HT1080 (cell line): ENCODE data around the gene CAVIN2. TPM values are rescaled to one million over a fixed set of nuclear protein-coding genes. Genes with fewer than 3 reads are reported as not detected.

Source experiments
- DNase-seq: peaks from one replicate; pipeline ENCODE4 v3.0.0-alpha.2; 2015; ENCODE audit warnings: low read depth
- total RNA-seq: library from RNA; depleted of rRNA; stranded (reverse); fragments of >200 nt; shearing (Covaris generic); gene quantifications from 2 replicates; pipeline ENCODE4 v1.2.3, GENCODE V29; 2014

Gene CAVIN2
- total RNA-seq, 1 experiment from 2014 or later, result not detected

DNA sequence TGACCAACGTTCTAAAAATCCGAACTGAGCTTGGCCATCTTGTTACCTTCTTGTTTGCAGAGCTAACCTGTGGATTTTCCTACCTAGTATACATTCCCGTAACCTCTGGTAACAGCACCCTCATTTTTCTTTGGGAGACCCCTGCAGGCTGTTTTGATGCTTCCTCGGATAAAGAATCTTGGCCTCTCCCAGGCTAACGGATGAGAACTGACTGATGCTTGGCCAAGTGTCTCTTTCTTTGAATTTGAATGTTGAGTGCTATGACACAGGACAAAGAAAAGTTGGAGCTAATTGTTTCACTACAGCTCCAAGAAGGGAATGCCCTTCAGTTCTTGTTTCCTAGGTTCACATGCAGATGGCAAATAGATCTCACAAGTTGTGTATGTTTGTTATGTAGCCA, 19.3 kb upstream of the CAVIN2 start:
- no peak for DNase-seq

DNA sequence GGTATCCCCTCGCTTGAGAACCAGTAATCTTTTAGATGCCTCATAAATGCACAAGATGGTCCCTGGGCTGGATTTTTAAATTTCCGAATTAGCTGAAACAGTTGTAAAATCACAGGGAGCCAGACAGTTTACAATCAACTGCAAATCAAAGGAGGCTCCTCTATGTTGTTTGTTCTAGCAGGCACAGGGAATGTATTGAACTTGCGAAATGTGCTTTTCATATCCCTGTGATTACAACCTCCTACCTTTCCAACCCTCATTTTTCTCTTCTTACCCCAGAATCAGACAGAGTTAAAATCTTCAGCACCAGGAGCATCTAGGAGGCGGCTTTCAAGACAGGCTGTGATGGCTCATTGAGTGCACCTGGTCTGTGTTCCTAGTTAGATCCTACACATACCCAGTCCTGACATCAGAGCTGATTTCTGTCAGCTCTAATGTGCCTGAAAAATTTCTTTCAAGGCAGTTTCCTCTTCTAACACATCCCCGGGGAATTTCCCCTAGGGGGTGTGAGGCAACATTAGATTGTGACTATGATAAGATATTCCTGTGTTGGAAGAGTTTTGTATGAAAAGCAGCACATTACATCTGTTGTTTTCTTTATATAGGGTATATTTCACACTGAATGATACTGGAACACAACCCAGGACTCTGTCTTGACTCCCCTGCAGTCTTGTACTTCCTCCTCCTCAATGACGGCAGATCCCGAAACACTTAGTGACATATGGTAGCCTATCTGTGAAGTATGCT, 17.9 kb upstream of the CAVIN2 start:
- no peak for DNase-seq

DNA sequence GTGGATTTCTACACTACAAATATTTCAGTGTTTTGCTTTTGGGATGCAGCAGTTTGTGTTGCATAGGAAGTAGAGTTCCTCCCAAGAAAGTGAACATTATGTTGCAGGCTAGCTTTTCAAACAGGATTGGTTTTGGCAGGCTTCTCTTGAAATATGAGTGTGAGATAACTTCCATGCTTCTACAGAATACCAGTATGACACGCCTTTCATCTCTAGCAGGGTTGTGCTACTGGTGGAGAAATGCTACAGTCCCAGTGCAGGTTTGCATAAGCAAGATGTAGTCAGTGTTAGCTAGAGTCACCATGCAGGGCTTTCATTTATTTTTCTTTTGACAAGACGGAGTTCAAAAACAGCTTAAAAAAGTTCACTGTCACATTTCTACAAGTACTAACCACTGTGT, 17.1 kb upstream of the CAVIN2 start:
- no peak for DNase-seq

DNA sequence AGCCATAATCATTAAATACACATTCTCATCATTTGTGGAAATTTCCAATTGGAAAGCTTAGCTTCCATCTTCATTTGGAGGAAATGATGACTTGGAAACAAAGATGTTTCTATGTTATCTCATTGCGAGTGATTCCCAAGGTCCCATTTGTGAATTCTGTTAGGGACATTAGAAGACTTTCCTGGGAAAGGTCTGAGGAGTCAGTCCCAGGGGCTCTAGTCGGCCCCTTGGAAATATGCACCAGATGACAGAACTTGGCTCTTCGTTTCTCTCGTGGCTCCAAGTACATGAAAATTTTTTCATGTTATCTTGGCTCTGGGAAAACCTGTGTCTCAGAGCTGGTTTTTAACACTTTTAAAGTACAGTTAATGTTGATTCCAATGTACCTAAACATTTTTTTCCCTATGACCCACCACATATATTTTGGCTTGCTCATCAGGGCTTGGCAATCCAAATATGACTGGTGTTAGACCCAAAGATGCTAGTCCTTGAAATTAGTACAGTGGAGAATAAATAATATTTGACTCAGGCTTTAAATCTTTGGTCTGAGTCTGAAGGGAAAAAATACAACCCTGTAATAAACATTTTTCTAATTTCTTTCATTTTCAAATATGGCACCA, 15.4 kb upstream of the CAVIN2 start:
- peak; percentile 45 for DNase-seq

DNA sequence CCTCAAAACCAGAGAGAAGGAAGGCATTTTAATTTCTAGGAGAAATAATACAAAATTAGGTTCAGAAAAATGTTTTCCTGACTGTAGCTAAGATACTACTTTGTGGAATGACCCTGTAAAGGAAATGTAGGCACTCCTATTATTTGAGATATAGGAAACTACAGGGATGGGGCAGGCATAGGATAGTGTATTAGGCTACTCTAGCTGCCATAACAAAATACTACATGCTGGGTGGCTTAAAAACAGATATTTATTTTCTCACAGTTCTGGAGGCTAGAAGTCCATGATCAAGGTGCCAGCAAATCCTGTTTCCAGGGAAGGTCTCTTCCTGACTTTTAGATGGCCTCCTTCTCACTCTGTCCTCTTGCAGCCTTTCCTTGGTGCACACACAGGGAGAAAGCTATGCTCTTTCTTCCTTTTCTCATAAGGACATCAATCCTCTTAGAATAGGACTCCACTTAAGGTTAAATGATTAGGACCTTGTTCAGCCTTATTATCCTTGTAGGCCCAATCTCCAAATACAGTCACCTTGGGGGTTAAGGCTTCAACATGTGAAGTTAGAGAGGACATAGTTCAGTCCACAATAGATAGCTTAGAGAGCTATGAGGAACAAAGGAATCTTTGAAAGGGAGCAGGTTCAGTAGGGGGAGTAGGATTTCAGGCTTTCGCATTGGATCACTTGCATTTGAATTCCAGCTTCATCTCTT, 14.0 kb upstream of the CAVIN2 start:
- DNase-seq, result no peak

DNA sequence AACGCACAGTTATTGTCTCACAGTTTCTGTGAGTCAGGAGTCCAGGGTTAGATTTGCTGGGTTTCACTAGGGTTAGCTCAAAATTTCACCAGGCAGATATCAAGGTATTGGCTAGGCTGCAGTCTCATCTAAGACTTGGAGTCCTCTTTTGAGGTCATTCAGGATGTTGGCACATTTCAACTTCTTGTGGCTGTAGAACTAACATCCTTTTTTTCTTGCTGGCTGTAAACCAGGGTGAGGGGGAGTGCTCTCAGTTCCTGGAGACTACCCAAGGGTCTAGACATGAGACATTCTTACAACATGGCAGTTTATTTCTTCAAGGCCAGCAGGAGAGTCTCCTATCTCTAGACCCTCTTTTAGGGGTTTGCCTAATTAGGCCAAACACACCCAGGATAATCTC, 12.8 kb upstream of the CAVIN2 start:
- DNase-seq, result no peak

DNA sequence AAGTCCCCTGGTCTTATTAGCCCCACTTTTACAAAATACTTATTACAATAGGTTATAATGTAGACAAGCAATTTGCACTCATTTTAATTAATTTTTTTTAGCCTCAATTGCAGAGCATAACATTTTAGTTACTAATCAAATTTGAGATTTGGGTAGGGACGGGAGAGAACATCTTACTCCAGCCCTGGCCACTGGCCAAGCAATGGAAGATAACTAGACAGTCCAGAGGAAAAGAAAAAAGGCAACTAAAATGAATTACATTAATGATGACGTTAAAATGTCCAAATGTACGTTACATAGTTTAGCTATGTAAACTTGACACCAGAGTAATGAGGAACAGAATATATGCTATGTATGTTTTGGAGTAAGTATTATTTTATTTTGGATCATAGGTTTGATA, 11.0 kb upstream of the CAVIN2 start:
- no peak for DNase-seq

DNA sequence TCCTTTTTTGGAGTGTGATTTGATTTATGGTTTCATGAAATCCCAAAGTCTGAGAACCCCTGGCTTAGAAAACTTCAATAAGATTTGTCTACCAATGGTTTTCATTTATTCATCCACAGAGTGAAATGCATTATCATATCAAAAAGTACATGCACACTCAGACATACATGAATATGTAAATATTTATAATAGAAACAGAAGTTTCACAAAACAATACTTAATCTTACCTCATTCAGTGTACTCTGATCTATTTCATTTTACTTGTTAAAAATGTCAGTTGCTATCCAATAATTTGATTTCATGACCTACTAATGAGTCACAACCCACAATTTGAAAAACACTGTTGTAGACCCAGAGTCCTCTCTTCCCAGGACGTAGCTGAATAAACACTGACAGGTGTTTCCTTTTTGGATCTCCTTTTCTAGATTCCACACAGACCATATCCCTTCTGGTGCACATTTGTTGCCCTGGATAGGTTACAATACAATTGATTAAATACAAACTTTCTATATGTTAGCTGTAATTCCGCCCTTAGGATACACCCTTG, 10.4 kb upstream of the CAVIN2 start:
- peak; percentile 78 for DNase-seq

DNA sequence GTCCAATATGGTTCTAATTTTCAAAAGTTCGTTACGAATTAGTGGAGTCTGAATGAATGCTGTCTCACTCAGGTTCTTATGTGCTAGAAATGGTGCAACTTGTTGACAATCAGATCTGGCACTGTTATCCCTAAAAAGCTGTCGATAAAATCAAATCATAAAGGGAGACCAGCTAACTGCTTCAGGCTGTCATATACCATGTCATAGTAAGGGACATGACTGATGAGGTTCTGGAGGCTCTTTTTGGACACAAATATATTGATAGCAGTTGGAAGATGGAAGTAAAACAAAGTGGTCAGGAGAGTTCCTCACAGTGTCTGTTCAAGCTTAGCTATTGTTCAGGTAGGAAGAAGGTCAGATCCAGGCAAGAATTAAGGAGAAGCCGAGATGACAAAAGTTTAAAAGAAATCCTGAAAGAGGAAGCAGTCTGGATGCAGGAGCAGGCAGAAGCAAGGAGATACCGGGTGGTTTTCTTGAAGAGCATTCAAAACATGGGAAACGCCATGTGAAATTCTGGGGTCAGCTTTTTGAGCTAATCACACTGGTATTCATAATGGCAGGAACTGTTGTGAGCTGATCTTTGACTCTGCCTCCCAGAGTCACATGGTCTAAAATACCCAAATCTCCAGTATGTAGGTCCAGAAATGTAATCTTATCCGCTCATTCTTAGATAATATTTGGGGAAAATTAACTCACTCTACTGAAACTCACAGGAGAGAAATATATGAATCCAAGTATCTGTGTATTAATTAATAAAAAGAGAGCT, 9.4 kb upstream of the CAVIN2 start:
- DNase-seq, result no peak

DNA sequence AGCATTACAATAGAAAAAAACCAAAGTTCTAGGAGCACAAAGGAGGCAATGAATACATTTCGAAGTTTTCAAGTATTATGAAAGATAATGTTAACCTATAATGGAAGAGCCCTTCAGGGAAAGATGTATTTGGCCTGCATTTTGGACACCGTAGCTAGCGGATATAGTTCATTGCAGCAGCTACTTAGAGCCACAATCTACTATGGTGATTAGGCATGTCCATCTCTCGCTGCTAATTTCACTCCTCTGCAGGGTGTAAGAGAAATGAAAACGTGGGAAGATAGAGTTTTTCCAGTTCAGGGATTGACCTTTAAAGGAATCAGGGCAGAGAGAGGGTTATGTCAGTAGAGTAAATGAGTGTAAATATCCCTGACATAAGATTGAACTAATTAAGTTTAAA, 8.5 kb upstream of the CAVIN2 start:
- DNase-seq, result no peak

DNA sequence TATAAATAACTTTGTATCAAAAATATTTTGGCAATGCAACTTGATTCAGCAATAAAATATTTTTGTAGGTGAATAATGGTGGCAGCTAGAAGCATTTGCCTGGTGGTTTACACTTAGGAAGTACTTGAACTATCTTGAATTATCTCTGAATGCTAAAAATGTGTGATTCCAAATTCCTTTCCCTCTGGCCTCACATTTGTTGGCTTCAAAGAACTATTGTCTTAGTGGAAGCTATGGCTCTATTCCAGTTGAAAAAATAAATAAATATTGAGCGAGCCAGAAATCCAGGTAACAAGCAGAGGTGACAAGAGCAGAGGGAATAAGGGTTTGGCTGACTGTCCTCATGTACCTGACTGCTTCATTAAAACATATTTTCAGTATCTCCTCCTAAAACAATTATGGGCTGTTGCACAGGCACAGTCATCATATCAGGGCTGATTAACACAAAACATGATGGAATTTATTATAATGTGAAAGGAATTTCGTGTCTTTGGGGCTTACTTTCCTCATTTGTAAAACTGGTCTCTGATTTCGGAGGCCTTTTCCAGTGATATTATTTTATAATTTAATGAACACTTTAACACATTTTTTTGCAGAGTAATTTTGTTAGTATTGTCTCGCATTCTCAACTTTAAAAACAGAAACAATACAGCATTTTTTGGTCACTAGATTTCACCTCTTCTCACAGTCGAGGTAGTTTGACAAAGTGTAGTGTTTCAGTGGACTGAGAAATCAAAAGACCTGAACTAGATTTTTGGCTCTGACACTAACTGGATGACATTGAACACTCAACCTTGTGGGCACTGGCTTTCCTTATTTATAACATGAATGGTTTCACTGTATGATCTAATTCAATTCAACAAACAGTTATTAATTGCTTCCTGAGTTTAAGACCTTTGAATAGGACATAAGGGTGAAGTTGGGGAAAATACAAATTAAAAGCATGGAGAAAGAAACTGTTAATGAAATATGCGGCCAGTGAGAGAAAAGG, 7.8 kb upstream of the CAVIN2 start:
- DNase-seq, result no peak

DNA sequence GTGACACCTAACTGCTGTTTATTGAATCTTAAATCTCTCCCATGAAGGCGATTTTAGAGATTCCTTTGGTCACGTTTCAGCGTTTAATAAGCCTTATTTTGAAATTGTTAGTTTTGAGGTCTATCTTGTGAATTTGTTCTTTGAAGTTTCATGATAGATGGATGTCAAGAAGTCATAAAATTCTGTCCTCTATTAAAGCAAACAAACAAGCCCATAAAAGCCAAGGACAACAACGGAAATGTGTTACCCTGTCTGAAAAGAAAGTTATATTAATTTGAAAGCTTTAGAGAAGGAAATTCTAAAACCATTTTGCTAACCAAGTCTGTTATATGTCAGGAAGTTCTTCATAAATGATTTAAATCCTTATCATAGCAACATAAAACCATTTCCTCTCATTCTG, 7.0 kb upstream of the CAVIN2 start:
- no peak for DNase-seq

DNA sequence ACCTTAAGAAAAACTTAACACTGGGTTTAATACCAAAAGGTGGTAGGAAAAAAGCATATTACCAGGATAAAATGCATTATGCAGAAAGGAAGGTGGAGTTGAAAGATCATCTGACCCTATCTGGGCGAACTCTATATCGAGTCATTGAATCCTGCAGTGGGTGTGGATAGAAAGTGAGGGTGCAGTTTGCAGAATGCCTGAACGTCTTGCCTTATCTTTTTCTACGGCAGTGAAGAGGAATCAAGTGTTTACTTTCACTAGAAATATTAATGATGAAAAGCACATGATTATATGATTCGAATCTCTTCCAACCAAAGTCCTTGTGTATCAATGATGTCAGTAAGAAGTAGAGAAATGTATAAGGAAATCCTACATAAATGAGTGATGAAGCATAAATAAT, 4.3 kb upstream of the CAVIN2 start:
- no peak for DNase-seq

DNA sequence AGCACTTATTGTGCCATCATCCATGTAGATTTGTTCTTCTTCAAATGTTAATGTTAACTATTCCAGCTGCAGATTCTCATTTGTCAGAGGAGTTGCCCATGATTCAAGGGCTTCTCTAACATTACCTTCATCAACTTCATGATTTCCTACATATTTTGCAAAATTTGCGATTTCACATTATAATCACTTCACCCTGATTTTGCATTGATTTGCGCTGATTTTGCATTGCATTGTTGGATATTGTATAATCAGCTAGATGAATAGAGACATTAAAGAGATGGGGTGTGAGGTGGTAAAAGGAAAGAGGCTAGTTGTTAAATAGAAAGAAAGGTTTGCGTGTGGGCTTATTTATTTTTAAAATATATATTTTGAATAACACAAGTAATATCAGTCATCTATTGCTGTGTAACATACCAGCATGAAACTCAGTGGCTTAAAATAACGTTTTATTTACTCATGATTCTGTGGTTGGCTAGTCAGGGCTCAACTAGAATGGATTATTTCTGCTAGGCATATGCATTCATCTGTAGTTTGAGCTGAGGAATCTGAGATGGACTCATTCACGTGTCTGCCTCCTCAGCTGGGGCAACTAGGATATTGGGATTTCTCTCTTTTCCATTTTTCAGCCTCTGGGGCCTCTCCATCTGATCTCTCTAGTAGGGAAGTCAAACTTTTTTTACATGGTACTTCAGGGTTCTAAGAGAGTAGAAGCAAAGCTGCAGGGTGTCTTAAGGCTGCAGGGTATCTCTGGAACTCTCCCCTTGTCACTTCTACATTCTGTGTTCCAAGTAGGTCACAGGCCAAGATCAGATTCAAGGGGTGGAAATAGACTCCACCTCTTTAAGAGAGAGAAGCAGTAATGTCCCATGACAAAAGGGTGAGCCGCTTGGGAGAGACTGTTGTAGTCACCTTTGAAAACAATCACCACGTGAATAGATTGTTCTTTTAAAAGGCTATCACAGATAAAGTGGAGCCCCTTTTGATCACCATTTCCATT, 2.2 kb upstream of the CAVIN2 start:
- no peak for DNase-seq

DNA sequence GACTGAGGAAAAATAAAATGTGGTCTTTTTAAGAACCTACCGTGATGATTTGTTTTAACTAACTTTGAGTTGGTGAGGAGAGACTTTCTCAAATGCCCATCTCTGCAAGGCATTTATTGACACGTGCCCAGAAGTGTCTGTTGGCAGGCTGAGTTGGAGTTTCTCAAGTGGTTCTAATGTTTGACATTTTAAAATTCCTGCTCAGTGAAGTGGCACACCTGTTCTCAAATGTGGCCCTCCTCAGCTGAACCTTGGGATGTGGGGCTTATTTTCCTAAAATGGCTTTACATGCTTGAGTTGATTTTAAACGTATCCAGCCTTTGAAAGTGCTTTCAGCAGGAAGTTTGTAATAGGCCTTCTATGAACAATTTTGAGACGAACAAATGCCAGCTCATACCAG, 876 bp upstream of the CAVIN2 start:
- DNase-seq, result no peak

DNA sequence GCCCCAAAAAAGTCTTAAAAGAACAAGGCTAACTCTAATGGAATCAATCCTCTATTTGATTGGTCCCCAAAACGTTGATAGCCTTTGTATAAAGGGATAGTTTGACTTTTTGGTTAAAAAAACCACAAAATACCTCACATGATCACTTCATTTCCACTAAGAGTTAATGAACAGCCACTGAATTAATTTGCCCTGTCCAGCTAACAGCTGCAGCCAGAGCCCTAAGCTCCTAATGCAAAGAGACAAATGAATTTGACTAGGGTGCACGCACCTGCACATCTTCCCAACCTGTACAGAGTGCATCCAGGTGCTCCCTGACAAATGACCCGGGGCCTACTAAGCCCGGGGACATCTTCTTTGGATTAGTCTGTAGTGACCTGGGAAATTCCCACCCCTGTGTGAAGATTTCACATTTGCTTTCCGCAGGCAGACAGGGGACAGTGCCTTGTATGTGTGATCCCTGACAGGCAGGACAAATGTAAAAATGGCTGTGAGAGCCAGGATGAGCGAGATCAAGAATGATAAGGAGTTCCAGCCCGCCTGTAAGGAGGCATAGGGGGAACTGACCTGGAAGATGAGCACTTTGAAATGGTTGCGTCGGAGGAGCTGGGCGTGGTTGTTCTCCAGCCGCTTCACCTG, 893 bp downstream of the CAVIN2 start:
- no peak for DNase-seq

DNA sequence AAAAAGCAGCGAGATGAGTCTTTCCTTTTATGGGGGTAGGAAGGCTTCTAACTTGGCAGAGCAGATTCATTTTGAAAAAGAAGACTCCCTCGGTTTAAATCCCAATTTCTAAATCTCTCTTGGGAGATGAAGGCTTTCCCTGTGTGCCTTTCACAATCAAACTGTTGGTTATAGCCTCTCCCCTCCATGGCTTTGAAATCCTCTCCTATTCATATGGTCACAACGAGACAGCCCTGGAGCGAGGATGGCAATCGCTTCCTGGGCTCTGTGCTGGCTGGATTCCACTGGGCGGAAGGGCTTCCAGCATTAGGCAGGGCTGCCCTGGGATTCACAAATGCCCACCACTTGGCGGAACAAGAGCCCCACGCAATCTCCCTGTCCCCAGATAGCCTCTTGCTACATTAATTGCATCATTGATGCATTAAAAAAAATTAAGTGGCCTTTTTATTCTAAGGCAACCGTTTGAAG, 1.6 kb downstream of the CAVIN2 start:
- DNase-seq, result no peak

DNA sequence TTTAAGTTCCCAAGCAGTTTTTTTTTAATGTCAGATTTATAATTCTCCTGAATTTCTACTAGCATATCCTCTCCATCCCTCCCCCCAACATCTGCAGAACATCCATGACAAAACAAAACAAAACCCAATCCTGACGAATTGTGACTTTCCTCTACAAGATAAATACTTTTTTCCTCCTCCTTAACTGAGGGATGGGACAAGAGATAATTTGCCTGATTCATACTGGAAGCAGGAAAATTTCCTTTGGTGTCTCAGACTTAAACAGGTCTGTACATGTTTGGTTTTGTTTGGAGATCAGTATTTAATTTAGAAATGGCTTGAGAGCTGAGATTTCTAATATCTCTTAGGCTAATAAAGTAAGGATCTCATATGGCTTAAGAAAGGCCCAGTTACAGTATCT, 2.2 kb downstream of the CAVIN2 start:
- no peak for DNase-seq

DNA sequence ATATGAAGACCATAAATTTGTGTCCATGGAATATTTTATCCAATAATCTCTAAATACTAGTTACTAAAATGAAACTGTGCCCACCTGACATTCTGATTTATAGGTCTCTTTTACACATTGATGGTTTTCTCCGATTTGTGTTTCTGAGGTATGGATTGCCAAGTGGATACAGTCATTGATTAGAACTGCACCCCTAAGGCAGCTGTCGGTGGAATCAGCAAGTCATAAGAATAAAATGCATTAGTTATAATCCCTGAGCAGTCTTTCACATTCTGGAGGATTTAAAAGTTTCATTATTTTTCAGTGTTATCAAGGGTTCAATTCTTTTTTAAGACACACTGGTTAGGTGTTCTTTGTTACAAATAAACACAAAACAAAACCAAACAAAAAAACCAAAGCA, 6.0 kb downstream of the CAVIN2 start:
- DNase-seq, result no peak
